ENCODE data around the gene ZNF354B. TPM values are rescaled to one million over a fixed set of nuclear protein-coding genes. Genes with fewer than 3 reads are reported as not detected.

Gene ZNF354B
- total RNA-seq, 1 donor from 2014 or later: 10.3 TPM

DNA sequence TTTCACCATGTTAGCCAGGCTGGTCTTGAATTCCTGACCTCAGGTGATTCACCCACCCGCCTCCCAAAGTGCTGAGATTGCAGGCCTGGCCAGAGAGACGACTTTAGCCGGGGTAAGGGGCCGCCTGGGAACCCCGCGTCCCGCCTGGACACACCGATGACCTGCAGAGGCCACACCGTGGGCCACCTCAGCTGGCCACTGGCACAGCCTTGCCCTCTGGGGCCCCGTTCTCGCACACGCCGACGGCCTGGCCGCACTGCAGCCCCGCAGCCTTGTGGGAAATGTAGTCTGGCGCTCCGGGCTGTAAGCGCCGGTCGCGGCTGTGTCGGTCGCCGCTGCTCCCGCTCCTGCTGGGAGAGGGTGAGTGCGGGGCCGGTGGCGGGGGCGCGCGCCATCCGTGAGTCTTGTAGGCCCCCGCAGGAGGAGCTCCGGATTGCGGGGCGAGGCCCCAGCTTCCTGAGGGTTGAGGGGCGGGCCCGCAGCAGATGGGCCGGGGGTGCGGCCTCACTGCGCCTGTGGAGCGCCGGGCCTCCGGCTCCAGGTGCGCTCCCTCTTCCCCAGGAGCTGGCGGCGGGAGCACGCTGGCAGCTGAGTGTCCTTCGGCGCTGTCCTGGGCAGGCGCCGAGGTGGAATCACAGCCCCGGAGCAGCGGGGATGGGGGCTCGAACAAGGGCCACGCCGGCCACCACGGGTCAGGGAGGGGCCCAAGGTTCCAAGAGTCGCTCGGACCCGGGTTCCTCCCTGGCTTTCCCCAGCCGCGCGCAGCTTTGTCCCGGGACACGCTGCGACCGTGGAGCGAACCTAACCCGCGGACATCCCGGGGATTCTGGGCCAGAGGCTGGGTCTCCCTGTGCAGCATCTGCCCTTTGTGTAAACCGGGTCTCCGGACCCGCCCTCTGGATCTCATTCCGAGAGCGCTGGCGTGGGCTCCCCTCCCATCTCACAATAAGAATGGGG lies 36.1 kb downstream of the ZNF354B start, which contains the start of gene ZFP2:
Gene ZFP2, plus strand, starts transcription at position 299 of the 957 bp plus-strand sequence. CDS start 35,401 bp downstream, outside the sequence.
- Histone ChIP-seq H3K27me3 (ENCODE audit: control insufficient read depth, insufficient read depth, low read length) (no peaks in the 10 kb centered on the region), H3K36me3 (ENCODE audit: control insufficient read depth, insufficient read depth, low read length) (no peaks in the 10 kb centered on the region), H3K4me3 (ENCODE audit: low read depth, low read length) (peak within 1 kb of the TSS; percentile 77)
- TF ChIP-seq CTCF (IDR thresholded peaks at IDR 0.05; ENCODE audit: insufficient read depth, low read length, poor library complexity, severe bottlenecking): no peak
- no peak for DNase-seq (ENCODE audit: low read depth)

DNA sequence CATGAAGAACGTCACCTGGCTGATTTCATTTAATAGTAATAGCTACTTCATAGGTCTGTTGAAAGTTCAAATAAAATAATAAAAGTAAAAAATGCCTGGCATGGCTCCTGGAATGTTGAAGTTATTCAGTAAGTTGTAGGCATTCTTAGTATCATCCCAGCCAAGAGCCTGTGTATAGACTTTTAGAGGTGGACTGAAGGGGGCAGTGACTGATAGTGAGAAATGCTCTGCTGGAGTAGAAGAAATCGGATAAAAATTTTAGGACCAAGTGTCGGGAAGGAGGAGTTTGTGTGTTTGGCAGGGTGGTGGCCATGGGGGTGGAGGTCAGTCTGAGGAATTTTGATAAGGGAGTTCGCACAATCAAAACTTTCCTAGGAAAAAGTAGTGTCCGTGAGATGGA lies 39.5 kb downstream of the ZNF354B start:
- DNase-seq (ENCODE audit: low read depth): no peak
- no peak overlapping the region for H3K4me3 ChIP-seq (ENCODE audit: low read depth, low read length)
- no peaks in the 10 kb centered on the region for H3K36me3 ChIP-seq (ENCODE audit: control insufficient read depth, insufficient read depth, low read length)
- H3K27me3 ChIP-seq (ENCODE audit: control insufficient read depth, insufficient read depth, low read length): no peaks in the 10 kb centered on the region
- no peak for TF ChIP-seq CTCF (IDR thresholded peaks at IDR 0.05; ENCODE audit: insufficient read depth, low read length, poor library complexity, severe bottlenecking)

DNA sequence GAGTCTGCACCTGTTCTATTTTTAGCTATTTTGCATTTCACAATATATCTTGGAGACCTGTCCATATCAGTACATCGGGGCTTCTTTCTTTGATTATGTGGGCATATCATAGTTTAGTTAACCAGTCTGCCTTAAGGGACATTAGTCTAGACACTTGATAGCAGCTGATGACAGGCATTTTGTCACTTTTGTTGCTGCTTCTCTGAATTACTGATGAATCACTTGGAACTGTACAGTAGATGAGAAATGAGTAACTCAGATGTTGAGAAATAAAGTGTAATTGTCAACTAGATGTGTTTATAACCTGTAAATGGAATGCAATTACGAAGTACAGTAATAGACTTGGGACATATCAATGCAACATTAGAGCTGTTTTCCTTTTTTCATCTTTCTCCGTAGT lies 43.1 kb downstream of the ZNF354B start:
- Histone ChIP-seq H3K36me3 (ENCODE audit: control insufficient read depth, insufficient read depth, low read length) (no peaks in the 10 kb centered on the region), H3K27me3 (ENCODE audit: control insufficient read depth, insufficient read depth, low read length) (no peaks in the 10 kb centered on the region), H3K4me3 (ENCODE audit: low read depth, low read length) (no peak overlapping the region)
- no peak for TF ChIP-seq CTCF (IDR thresholded peaks at IDR 0.05; ENCODE audit: insufficient read depth, low read length, poor library complexity, severe bottlenecking)
- DNase-seq (ENCODE audit: low read depth): no peak

DNA sequence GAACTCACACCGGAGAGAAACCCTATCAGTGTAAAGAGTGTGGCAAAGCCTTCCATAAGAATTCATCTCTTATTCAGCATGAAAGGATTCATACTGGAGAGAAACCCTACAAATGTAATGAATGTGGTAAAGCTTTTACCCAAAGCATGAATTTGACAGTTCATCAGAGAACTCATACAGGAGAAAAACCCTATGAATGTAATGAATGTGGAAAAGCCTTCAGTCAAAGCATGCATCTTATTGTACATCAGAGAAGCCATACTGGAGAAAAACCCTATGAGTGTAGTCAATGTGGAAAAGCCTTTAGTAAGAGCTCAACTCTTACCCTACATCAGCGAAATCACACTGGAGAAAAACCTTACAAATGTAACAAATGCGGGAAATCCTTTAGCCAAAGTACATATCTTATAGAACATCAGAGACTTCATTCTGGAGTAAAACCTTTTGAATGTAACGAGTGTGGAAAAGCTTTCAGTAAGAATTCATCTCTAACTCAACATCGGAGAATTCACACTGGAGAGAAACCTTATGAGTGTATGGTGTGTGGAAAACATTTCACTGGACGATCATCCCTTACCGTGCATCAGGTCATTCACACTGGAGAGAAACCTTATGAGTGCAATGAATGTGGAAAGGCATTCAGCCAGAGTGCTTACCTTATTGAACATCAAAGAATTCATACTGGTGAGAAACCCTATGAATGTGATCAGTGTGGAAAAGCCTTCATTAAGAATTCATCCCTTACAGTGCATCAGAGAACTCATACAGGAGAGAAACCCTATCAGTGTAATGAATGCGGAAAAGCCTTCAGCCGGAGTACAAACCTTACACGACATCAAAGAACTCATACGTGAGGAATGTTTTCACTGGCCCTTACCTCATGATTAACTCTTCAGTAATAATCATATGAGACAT lies 72.3 kb downstream of the ZNF354B start:
- no peak for TF ChIP-seq CTCF (IDR thresholded peaks at IDR 0.05; ENCODE audit: insufficient read depth, low read length, poor library complexity, severe bottlenecking)
- no peak for DNase-seq (ENCODE audit: low read depth)
- no peak overlapping the region for H3K4me3 ChIP-seq (ENCODE audit: low read depth, low read length)
- no peaks in the 10 kb centered on the region for H3K36me3 ChIP-seq (ENCODE audit: control insufficient read depth, insufficient read depth, low read length)
- no peaks in the 10 kb centered on the region for H3K27me3 ChIP-seq (ENCODE audit: control insufficient read depth, insufficient read depth, low read length)

Other genes starting within 250 kb of the ZNF354B start
- 7.1 and 9.7 TPM in 2 replicates for gene CLK4, start 232.9 kb upstream of the ZNF354B start, total RNA-seq
- 9.5 and 14.0 TPM in 2 replicates for gene ZNF354A, start 129.3 kb upstream of the ZNF354B start, total RNA-seq
- 1.3 and 2.9 TPM in 2 replicates for gene ZFP2, start 36.0 kb downstream of the ZNF354B start, total RNA-seq
- 5.0 and 5.8 TPM in 2 replicates for gene ZNF454, start 81.2 kb downstream of the ZNF354B start, total RNA-seq
- not detected in 2 replicates for gene GRM6, start 135.4 kb downstream of the ZNF354B start, total RNA-seq
- 2.3 and 4.4 TPM in 2 replicates for gene ZNF879, start 163.9 kb downstream of the ZNF354B start, total RNA-seq
- 6.9 and 7.9 TPM in 2 replicates for gene ZNF354C, start 200.4 kb downstream of the ZNF354B start, total RNA-seq

Measured in kidney epithelial cell (primary cell).